HepG2 (cell line): ENCODE data around the gene RSRC2. TPM values are rescaled to one million over a fixed set of nuclear protein-coding genes. Genes with fewer than 3 reads are reported as not detected.

Experiments
- ATF6 ChIP-seq: sonication (generic); formaldehyde crosslinking; conservative IDR thresholded peaks from 2 replicates; pipeline ENCODE4 v1.4.0; 2020; ENCODE audit warnings: missing genetic modification reagents
- CSRNP1 ChIP-seq: sonication (generic); formaldehyde crosslinking; IDR thresholded peaks from 2 replicates; pipeline ENCODE4 v1.8.1; 2023; ENCODE audit warnings: mild to moderate bottlenecking, missing genetic modification reagents
- FOSL2 ChIP-seq: sonication (generic); formaldehyde crosslinking; IDR thresholded peaks from 2 replicates; pipeline ENCODE4 v1.4.0; 2020; ENCODE audit warnings: missing genetic modification reagents
- GPN1 ChIP-seq: sonication (generic); formaldehyde crosslinking; IDR thresholded peaks from 2 replicates; pipeline ENCODE4 v1.5.1; 2020; ENCODE audit warnings: missing genetic modification reagents, borderline replicate concordance
- MYC ChIP-seq: sonication (generic); formaldehyde crosslinking; IDR thresholded peaks from 2 replicates; pipeline ENCODE4 v1.9.0; 2021; ENCODE audit warnings: missing genetic modification reagents, borderline replicate concordance
- PITX1 ChIP-seq: sonication (generic); formaldehyde crosslinking; IDR thresholded peaks from 2 replicates; pipeline ENCODE4 v1.5.1; 2020; ENCODE audit warnings: mild to moderate bottlenecking, missing genetic modification reagents
- POGK ChIP-seq: sonication (generic); formaldehyde crosslinking; conservative IDR thresholded peaks from 2 replicates; pipeline ENCODE4 v1.8.0; 2022; ENCODE audit warnings: mild to moderate bottlenecking, moderate library complexity, missing genetic modification reagents
- SMYD3 ChIP-seq: sonication (generic); formaldehyde crosslinking; IDR thresholded peaks from 2 replicates; pipeline ENCODE4 v1.8.1; 2023; ENCODE audit warnings: mild to moderate bottlenecking, missing genetic modification reagents
- ZBED4 ChIP-seq: sonication (generic); formaldehyde crosslinking; IDR thresholded peaks from 2 replicates; pipeline ENCODE4 v1.4.0; 2020; ENCODE audit warnings: missing genetic modification reagents, borderline replicate concordance
- ZMYM4 ChIP-seq: sonication (generic); formaldehyde crosslinking; IDR thresholded peaks from 2 replicates; pipeline ENCODE4 v1.8.1; 2023; ENCODE audit warnings: mild to moderate bottlenecking, missing genetic modification reagents
- ZNF263 ChIP-seq: sonication (generic); formaldehyde crosslinking; IDR thresholded peaks from 2 replicates; pipeline ENCODE4 v1.4.0; 2020; ENCODE audit warnings: missing genetic modification reagents
- ZNF496 ChIP-seq: sonication (generic); formaldehyde crosslinking; IDR thresholded peaks from 2 replicates; pipeline ENCODE4 v1.8.1; 2023; ENCODE audit warnings: mild to moderate bottlenecking, moderate library complexity, missing genetic modification reagents; ENCODE audit not compliant: insufficient replicate concordance
- ZNF530 ChIP-seq: sonication (generic); formaldehyde crosslinking; IDR thresholded peaks from 2 replicates; pipeline ENCODE4 v1.5.0; 2020; ENCODE audit warnings: low read depth, mild to moderate bottlenecking, missing genetic modification reagents
- ZNF552 ChIP-seq: sonication (generic); formaldehyde crosslinking; IDR thresholded peaks from 2 replicates; pipeline ENCODE4 v1.9.0; 2022; ENCODE audit warnings: missing genetic modification reagents, mild to moderate bottlenecking, borderline replicate concordance
- polyA plus RNA-seq, 8 experiments: library from polyadenylated mRNA; depleted of rRNA in 3 of 8; stranded (reverse) in 7 of 8; unstranded in 1 of 8; fragments of >200 nt; fragmentation: Illumina TruSeq in 4 of 8; extraction: Trizol in 4 of 8; gene quantifications; 2 replicates each; pipeline versions ENCODE4 v1.2.1 to v1.2.3, GENCODE V29; 2011 to 2016; ENCODE audit warnings: low read depth in 4 of 8, missing spikeins in 1 of 8, mixed read lengths in 1 of 8; ENCODE audit not compliant: insufficient read depth in 1 of 8
- total RNA-seq, 5 experiments: library from RNA; depleted of rRNA; stranded (reverse); fragments of >200 nt; fragmentation: Illumina TruSeq; extraction: Trizol; gene quantifications; 2 replicates each; pipeline ENCODE4 v1.2.3, GENCODE V29; 2016; ENCODE audit warnings: low read depth in 1 of 5

Gene RSRC2
- total and polyA plus RNA-seq, 2 of the 13 experiments (the other 11 are each of a cell fraction or from before 2014, with no cell fraction given): 31.4 to 77.8 TPM

- TF ChIP-seq ZNF263 (CRISPR knock-in tag) (no peak), FOSL2 (CRISPR knock-in tag) (peak; percentile 84), ZNF530 (no peak), SMYD3 (CRISPR knock-in tag) (no peak), GPN1 (CRISPR knock-in tag) (no peak), ZMYM4 (CRISPR knock-in tag) (0 out of 2 replicates have a peak, but pooled peaks have one; percentile 49), POGK (CRISPR knock-in tag) (no peak), PITX1 (no peak; the same call in 1 of the 2 replicates), ZNF552 (CRISPR knock-in tag) (no peak), CSRNP1 (CRISPR knock-in tag) (no peak), ZNF496 (CRISPR knock-in tag) (no peak), ATF6 (CRISPR knock-in tag) (no peak), MYC (CRISPR knock-in tag) (no peak), ZBED4 (CRISPR knock-in tag) (no peak)
Observed at GRCh38 chr12:122491991-122492390, 34.7 kb downstream of the RSRC2 start (continued).
